Head of caudate nucleus (tissue), 42 donors: ENCODE data around the gene CFAP141.
A peak's percentile ranks its signal among the peaks of the same experiment; 100 is the strongest.
"Not testable (repeated sequence)": the region's sequence is repeated elsewhere in the genome, so short reads cannot be mapped to it uniquely, and the experiment has no call there.

Experiments
- DNase-seq, 42 donors: peaks; one replicate each; pipeline versions ENCODE4 v3.0.0 to v3.0.0-alpha.2; 2020 to 2021; ENCODE audit warnings: mixed read lengths in 7 of 42
- intact Hi-C: fragments of 100-400 bp; cut with DNase I; formaldehyde crosslinking; loops from one replicate; pipeline ENCODE4 v1.15.0; 2022

Gene CFAP141

GRCh38 chr1:154218545-154218944, 12.4 kb upstream of the CFAP141 start:
- intact Hi-C loops = no loop called here
- no peak for DNase-seq

GRCh38 chr1:154213274-154213673, 7.1 kb upstream of the CFAP141 start:
- no peak for DNase-seq
- intact Hi-C loops = no loop called here

DNA sequence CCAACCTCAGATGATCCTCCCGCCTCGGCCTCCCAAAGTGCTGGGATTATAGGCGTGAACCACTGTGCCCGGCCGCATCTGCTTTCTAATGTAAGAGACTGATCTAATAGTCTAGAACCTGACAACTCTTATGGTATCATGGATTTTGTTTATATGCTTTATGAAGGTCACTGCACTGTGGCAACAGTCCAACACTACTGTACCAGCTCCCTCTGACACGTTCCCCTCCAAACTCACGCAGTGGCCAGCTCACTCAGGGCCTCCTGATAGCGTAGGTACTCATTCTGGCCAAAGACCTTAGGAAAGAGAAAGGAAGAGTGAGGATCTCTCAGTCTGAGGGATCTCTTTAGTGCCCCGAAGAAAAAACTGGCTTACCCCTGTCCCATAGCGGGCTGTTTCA, 6.0 kb upstream of the CFAP141 start:
- no peak for DNase-seq
- intact Hi-C loops = no loop called here

DNA sequence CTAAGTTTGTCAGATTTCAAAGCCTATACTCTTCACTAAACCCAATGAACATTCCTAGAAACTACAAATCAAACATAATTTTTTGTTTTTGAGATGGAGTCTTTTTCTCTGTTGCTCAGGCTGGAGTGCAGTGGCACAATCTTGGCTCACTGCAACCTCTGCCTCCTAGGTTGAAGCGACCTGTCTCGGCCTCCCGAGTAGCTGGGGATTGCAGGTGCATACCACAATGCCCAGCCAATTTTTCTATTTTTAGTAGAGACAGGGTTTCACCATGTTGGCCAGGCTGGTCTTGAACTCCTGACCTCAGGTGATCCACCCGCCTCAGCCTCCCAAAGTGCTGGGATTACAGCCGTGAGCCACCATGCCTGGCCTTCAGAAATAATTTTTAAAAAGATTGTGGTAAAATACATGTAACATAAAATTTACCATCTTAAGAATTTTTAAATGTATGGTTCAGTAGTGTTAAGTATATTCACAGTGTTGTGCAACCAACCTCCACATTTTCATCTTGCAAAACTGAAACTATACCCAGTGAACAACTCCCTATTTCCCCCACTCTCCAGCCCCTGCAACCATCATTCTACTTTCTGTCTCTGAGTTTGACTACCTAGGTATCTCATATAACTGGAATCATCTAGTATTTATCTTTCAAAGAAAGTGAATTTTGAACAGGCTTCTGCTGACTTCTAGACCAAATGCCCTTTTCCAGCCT, 2.7 kb upstream of the CFAP141 start:
- intact Hi-C loops = loop anchor here (10.0 kb wide), 1 partner anchor 56 kb away; no protein-coding TSS in a partner anchor
- DNase-seq = no peak

DNA sequence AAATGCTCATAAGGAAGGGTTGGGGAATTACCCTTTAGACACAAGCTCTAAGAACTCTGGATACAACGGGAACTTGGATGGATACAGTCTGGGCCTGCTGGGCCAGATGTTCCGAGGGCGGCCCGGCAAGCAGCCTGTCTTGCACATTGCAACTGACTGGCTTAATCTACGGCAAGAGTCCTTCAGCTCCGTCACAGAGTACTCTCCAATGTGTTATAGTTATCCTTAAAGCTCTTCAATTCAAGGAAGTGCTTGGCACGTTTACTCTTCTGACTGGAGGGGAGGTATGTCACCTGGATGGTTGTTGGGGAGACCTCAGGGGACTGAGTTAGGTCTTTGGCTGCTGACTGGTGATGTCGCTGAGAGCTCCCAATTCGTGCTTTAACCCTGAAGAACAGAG, 1.1 kb upstream of the CFAP141 start:
- intact Hi-C loops = loop anchor here (10.0 kb wide), 1 partner anchor 58 kb away; no protein-coding TSS in a partner anchor
- no peak for DNase-seq

DNA sequence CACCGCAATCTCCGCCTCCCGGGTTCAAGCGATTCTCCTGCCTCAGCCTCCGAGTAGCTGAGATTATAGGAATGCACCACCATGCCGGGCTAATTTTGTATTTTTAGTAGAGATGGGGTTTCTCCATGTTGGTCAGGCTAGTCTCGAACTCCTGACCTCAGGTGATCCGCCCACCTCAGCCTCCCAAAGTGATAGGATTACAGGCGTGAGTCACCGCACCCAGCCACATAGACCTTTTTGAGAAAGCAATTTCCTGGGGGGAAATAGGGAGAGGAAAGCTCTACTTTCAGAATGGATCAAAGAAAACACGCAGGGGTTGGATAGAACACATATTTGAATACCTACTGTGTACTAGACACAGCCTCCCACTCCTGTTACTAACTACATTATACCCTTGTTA, 355 bp downstream of the CFAP141 start:
- DNase-seq = not testable (repeated sequence)
- intact Hi-C loops = loop anchor here (10.0 kb wide), 1 partner anchor 59 kb away; no protein-coding TSS in a partner anchor

- intact Hi-C loops = no loop called here
Measured at GRCh38 chr1:154199563-154199879, 6.6 kb downstream of the CFAP141 start.

DNA sequence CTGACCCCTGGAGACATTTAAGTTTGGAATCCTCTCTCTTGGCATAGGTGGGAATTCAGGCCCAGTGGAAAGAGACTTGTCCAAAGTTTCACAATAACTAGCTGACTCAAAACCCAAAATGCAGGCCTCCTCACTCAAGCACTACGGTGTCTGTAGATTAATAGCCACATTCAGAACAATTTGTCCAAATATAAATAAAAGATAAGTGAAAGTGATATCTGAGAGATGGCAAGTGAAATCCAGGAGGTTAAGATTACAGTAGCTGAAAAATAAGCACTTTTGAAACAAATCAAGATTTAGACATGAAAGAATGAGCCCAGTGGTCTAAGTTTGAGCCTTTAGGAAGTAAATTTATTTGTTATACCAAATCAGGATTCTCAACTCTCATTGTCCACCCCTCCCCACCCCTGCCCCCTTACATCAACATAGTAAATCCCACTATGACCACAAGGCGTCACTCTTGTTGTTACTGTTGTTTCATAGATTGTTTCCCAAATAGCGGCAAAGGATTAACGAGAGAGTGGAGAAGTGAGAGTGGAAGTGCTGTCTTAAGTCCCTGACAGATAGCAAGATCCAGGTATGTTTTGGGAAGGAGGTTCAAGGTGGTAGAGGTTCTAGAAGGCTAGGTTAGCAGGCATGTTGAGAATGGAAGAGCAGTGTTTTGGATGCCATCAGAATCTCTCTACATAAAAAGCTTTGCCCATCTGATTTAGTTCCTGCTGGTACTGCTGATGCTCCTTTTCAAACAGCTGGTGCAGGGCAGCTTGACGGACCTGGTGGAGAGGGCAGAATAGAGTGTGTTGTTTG, 7.2 kb downstream of the CFAP141 start:
- intact Hi-C loops = no loop called here
- peak in 13 of 42 donors; percentile 9 to 77 (median 31) for DNase-seq

More at GRCh38 chr1:154199563-154199879, 6.6 kb downstream of the CFAP141 start:
- DNase-seq = no peak

DNA sequence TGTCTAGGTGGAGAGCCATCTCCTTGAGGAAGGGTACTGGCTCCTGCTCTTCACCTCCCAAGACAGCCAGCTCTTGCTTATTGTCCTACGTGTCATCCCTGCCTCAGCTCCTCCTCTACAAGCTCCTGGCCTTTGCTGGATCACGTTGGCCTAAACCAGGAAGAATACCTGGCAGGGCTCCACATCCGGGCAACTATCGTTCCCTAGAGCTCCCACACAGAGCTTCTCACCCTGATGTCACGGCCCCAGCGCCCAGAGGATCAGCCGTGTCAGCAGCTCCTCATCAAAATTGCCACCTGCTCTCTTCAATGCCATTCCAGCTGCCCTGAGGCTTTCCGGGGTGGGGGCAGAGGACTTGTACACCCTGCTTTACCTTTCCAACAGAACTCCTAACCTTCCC, 12.3 kb downstream of the CFAP141 start:
- no peak for DNase-seq
- intact Hi-C loops = no loop called here

GRCh38 chr1:154192476-154192875, 13.7 kb downstream of the CFAP141 start:
- intact Hi-C loops = no loop called here
- DNase-seq = no peak

GRCh38 chr1:154191990-154192461, 14.1 kb downstream of the CFAP141 start, which contains the start of gene TPM3:
TPM3 (minus strand) TSS chr1:154192100; CDS start chr1:154192018, 82 bp downstream.
- no peak for DNase-seq
- intact Hi-C loops = no loop called here

DNA sequence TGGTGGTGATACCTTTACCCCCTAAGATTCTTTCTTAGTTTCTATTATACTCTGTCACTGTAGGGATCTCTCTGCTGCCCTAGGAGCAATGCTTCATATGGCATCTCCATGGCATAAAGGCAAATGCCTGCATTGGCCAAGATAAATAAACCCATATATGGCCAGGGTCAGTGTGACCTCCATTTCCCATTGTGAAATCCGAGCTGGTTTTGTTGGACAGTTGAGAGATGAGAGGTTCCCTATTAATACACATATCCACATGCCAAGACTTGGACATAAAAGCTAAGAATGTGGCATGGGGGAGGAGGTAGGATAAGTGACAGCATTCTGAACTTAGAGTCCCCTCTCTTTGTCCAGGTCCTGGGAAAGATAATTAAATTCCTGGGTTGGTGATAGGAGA, 15.6 kb downstream of the CFAP141 start:
- intact Hi-C loops = no loop called here
- no peak for DNase-seq

DNA sequence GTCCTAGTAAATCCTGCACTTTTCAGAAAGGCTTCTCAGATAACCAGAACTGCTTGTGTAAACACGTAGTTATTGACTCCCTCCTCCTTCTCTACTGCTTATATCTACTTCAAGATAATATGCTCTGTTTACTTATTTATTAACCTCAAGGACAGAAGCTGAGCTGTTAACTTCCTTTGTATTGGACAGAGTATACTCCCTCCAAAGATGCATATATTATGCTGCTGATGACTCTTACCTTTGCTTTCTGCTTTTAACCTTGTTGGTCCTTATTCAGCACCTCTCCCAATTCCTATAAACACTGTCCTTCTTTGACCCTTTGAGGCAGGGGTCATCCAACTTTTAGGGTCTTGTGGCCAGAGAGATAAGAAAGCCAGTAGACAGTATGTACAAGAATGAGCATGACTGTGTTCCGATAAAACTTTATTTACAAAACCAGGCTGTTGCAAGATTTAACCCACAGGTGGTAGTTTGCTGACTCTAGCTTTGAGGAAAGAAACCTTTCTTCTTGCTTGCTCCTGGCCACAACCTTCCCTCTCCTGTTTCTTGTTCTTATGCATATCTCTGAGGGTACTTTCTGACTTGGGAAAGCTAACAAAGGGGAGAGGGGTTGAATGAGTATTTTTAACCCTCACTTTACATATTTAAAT, 19.2 kb downstream of the CFAP141 start:
- intact Hi-C loops = no loop called here
- no peak for DNase-seq

DNA sequence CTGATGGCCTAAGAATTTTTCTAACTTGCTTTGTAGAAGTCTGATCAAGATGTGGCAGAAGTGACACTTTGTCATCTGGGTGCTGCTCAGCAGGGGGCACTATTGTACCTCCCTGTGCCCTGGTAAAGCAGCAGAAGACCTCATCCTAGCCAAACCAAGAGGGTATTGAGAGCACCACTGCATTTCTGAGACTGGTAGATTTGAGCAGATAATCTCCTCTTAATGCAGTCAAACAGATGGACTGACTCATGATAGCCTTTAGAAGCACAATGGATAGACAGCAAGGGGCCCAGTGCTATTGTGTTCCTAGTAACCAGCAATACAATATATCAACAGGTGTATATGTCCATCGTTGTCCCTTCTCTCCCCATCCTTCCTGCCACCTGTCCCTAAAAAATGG, 20.0 kb downstream of the CFAP141 start:
- intact Hi-C loops = no loop called here
- DNase-seq = peak in 40 of 42 donors; percentile 20 to 79 (median 56)

DNA sequence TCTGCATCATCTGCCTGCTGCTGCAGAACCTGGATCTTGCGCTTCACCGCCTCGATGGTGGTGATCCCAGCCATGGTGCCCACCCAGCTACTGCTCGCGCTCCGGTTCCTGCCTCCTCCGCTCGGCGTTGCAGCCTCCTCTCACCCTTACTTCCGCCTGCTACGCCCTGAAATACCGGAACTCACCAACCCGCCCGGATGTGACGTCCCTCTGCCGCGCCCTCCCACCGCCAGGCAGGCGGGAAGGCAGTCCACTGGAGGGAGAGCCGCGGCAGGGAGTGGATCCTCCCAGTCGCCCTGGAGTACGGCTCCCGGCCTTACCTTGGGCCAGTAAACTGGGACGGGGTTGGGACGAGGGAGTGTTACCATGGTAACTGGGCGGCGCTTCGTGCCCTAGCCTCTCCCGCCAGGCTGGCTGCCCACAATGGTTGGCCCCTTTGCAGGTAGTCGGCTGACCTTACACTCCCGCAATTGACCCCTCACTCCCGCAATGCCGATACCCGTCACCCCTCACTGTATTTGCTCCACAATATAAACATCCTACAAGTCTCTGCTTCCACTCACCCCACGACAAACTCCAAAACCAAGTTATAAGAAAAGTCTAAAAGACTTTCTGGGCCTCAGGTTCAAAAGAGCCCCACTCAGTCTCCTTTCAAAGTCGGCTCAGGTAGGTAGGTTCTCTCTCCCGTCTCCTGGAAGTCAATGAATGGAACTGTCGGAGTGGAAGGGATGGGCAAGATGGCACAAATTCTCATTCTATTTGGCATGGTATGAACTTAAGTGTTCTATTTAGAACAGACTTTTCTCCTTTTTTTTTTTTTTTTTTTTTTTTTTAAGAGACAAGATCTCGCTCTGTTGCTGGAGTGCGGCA, 22.9 kb downstream of the CFAP141 start:
- intact Hi-C loops = loop anchor here (5.0 kb wide), 1 partner anchor 39 kb away; the partner anchor contains the start of gene UBAP2L
- DNase-seq = peak; percentile 93 to 98 (median 96)

DNA sequence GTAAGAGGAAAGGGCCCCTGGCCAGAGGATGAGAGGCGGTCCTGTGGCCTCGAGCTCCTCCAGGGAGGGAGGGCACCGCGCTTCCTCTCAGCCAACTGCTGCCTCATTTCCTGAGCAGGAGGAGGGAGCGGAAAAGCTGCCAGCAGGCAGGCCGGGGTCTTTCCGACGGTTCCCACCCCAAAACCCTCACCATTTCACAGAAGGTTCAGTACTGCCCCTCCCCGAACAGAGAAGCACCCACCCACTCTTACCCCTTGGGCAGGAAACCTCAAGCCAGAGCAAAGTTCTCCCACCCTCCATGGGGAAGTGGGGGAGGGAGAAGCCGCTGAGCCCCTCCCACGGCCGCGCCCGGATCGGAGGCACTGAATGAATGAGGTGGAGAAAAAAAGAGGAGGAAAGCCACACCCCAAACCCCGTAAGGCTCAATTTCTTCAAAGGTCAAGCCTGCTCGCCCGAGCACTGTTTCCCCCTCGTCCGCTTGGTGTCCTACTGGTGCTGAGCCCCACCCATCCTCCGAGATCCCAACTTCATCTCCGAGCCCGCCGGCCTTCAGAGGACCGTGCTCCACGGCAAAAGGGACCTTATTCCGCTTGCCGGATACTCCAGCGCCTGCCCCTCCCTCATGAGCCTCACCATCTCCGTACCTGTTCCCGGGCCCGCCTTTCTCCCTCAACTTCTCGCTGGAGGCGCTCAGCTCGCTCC, 23.6 kb downstream of the CFAP141 start:
- DNase-seq = peak; percentile 37 to 82 (median 63)
- intact Hi-C loops = loop anchor here (5.0 kb wide), 1 partner anchor 40 kb away; the partner anchor contains the start of gene UBAP2L

- intact Hi-C loops = loop anchor here (5.0 kb wide), 1 partner anchor 40 kb away; the partner anchor contains the start of gene UBAP2L
- DNase-seq = peak in 1 of 42 donors; percentile 30
Measured at GRCh38 chr1:154181944-154182343, 24.2 kb downstream of the CFAP141 start.
